HCT116 (cell line): ENCODE measurements around the gene WSCD2.

Experiments
- CEBPB ChIP-seq: IDR thresholded peaks from 2 replicates; pipeline ENCODE4 v1.6.1; 2012; ENCODE audit warnings: low read depth
- EZH2 ChIP-seq: fragments of 200-600 bp; sonication (generic); IDR thresholded peaks from 2 replicates; pipeline ENCODE4 v1.6.1; 2017; ENCODE audit warnings: antibody characterized with exemption, mixed run types
- FOSL1 ChIP-seq: IDR thresholded peaks from 2 replicates; pipeline ENCODE4 v1.6.1; 2012; ENCODE audit warnings: low read depth
- JUND ChIP-seq: IDR thresholded peaks from 2 replicates; pipeline ENCODE4 v1.6.1; 2012
- POLR2A ChIP-seq: IDR thresholded peaks from 2 replicates; pipeline ENCODE4 v1.7.0; 2011; ENCODE audit warnings: borderline replicate concordance; ENCODE audit not compliant: insufficient read depth, insufficient read length; ENCODE audit errors: extremely low read depth
- POLR2AphosphoS5 ChIP-seq: IDR thresholded peaks from 2 replicates; pipeline ENCODE4 v1.6.1; 2011; ENCODE audit warnings: mild to moderate bottlenecking, low read depth, low read length, moderate library complexity
- TCF7L2 ChIP-seq: IDR thresholded peaks from 2 replicates; pipeline ENCODE4 v1.7.0; 2011; ENCODE audit warnings: borderline replicate concordance, inconsistent platforms; ENCODE audit not compliant: insufficient read depth, insufficient read length; ENCODE audit errors: extremely low read depth
- YY1 ChIP-seq: IDR thresholded peaks from 2 replicates; pipeline ENCODE4 v1.6.1; 2011; ENCODE audit warnings: low read length, low read depth, moderate library complexity, mild to moderate bottlenecking; ENCODE audit not compliant: insufficient replicate concordance; ENCODE audit errors: extremely low read depth
- ZFX ChIP-seq: fragments of 450-650 bp; IDR thresholded peaks from 2 replicates; pipeline ENCODE4 v1.6.1; 2017
- ZNF274 ChIP-seq: fragments of 200-500 bp; sonication (Bioruptor generic); IDR thresholded peaks from 2 replicates; pipeline ENCODE4 v1.6.1; 2014; ENCODE audit warnings: mild to moderate bottlenecking, low read depth, low read length, inconsistent platforms
- TF ChIP-seq, protein P1 (sequence below), 3 experiments: fragments of 200-600 bp in 1 of 3; sonication (generic) in 1 of 3; IDR thresholded peaks in 2 of 3; conservative IDR thresholded peaks in 1 of 3; 2 replicates each; pipeline ENCODE4 v1.5.1; 2012 to 2017; ENCODE audit warnings: low read depth in 2 of 3, low read length in 2 of 3, antibody characterized with exemption in 1 of 3, borderline replicate concordance in 1 of 3, control low read depth in 1 of 3, mild to moderate bottlenecking in 1 of 3, mixed read lengths in 1 of 3, mixed run types in 1 of 3, moderate library complexity in 1 of 3; ENCODE audit not compliant: insufficient read depth in 1 of 3
- TF ChIP-seq, protein P2 (sequence below): IDR thresholded peaks from 2 replicates; pipeline ENCODE4 v1.6.1; 2011; ENCODE audit warnings: mild to moderate bottlenecking, low read length, moderate library complexity; ENCODE audit not compliant: insufficient replicate concordance; ENCODE audit errors: extremely low read depth
- TF ChIP-seq, protein P3 (sequence below): IDR thresholded peaks from 2 replicates; pipeline ENCODE4 v1.6.1; 2012
- TF ChIP-seq, protein P4 (sequence below): IDR thresholded peaks from 2 replicates; pipeline ENCODE4 v1.6.1; 2012; ENCODE audit warnings: low read depth

DNA sequence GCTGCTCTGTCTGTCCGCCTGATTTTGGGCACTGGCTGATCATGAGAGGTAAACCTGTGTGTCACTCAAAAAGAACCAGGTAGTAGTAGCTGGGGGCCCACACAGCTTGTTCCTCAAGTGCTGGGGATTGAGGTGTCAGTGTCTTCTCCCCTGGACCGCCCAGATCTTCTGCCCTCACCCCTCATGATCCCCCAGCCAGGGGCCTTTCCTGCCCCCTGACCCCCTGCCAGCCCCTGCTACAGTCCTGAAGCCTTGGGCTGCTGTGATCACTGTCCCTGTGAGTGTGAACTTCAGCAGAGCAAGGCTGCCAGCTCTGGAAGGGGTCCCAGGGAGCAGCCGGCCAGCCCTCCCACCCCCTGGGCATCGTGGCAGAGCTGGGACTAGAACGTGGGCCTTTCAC, 11.4 kb downstream of the WSCD2 start:
- TF ChIP-seq POLR2A (no peak), CEBPB (no peak), ZNF274 (no peak), POLR2AphosphoS5 (no peak), EZH2 (no peak), JUND (no peak), ZFX (no peak), YY1 (no peak), TCF7L2 (no peak), FOSL1 (no peak)
- TF ChIP-seq, protein P1, sequence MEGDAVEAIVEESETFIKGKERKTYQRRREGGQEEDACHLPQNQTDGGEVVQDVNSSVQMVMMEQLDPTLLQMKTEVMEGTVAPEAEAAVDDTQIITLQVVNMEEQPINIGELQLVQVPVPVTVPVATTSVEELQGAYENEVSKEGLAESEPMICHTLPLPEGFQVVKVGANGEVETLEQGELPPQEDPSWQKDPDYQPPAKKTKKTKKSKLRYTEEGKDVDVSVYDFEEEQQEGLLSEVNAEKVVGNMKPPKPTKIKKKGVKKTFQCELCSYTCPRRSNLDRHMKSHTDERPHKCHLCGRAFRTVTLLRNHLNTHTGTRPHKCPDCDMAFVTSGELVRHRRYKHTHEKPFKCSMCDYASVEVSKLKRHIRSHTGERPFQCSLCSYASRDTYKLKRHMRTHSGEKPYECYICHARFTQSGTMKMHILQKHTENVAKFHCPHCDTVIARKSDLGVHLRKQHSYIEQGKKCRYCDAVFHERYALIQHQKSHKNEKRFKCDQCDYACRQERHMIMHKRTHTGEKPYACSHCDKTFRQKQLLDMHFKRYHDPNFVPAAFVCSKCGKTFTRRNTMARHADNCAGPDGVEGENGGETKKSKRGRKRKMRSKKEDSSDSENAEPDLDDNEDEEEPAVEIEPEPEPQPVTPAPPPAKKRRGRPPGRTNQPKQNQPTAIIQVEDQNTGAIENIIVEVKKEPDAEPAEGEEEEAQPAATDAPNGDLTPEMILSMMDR (IDR thresholded peaks at IDR 0.05 in 2 of 3, conservative IDR thresholded peaks at IDR 0.05 in 1 of 3; ENCODE audit: borderline replicate concordance in 1 of 3, insufficient read depth in 1 of 3, low read depth in 2 of 3, low read length in 2 of 3) = no peak
- TF ChIP-seq, protein P2, sequence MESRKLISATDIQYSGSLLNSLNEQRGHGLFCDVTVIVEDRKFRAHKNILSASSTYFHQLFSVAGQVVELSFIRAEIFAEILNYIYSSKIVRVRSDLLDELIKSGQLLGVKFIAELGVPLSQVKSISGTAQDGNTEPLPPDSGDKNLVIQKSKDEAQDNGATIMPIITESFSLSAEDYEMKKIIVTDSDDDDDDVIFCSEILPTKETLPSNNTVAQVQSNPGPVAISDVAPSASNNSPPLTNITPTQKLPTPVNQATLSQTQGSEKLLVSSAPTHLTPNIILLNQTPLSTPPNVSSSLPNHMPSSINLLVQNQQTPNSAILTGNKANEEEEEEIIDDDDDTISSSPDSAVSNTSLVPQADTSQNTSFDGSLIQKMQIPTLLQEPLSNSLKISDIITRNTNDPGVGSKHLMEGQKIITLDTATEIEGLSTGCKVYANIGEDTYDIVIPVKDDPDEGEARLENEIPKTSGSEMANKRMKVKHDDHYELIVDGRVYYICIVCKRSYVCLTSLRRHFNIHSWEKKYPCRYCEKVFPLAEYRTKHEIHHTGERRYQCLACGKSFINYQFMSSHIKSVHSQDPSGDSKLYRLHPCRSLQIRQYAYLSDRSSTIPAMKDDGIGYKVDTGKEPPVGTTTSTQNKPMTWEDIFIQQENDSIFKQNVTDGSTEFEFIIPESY = no peak
- TF ChIP-seq, protein P3, sequence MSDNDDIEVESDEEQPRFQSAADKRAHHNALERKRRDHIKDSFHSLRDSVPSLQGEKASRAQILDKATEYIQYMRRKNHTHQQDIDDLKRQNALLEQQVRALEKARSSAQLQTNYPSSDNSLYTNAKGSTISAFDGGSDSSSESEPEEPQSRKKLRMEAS = no peak
- TF ChIP-seq, protein P4, sequence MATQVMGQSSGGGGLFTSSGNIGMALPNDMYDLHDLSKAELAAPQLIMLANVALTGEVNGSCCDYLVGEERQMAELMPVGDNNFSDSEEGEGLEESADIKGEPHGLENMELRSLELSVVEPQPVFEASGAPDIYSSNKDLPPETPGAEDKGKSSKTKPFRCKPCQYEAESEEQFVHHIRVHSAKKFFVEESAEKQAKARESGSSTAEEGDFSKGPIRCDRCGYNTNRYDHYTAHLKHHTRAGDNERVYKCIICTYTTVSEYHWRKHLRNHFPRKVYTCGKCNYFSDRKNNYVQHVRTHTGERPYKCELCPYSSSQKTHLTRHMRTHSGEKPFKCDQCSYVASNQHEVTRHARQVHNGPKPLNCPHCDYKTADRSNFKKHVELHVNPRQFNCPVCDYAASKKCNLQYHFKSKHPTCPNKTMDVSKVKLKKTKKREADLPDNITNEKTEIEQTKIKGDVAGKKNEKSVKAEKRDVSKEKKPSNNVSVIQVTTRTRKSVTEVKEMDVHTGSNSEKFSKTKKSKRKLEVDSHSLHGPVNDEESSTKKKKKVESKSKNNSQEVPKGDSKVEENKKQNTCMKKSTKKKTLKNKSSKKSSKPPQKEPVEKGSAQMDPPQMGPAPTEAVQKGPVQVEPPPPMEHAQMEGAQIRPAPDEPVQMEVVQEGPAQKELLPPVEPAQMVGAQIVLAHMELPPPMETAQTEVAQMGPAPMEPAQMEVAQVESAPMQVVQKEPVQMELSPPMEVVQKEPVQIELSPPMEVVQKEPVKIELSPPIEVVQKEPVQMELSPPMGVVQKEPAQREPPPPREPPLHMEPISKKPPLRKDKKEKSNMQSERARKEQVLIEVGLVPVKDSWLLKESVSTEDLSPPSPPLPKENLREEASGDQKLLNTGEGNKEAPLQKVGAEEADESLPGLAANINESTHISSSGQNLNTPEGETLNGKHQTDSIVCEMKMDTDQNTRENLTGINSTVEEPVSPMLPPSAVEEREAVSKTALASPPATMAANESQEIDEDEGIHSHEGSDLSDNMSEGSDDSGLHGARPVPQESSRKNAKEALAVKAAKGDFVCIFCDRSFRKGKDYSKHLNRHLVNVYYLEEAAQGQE = no peak
